Uterus (tissue), 4 donors: ENCODE results near the gene TSEN54. TPM values are rescaled to one million over a fixed set of nuclear protein-coding genes. Genes with fewer than 3 reads are reported as not detected.

Experiments used
- DNase-seq, 2 donors: peaks; one replicate each; pipeline ENCODE4 v3.0.0-alpha.2; 2019 to 2020
- H3K27ac ChIP-seq, 2 donors: fragments of 200-600 bp; sonication (generic); 1 replicate in 1 of 2; 2 replicates in 1 of 2; pipeline ENCODE4 v1.5.1; 2016 to 2018
- H3K27me3 ChIP-seq, 2 donors: fragments of 200-600 bp; sonication (generic); one replicate each; pipeline ENCODE4 v1.5.1; 2018 to 2019; ENCODE audit warnings: control low read depth in 1 of 2
- H3K36me3 ChIP-seq, 2 donors: fragments of 200-600 bp; sonication (generic); one replicate each; pipeline ENCODE4 v1.5.1; 2019; ENCODE audit warnings: control low read depth in 1 of 2
- H3K4me1 ChIP-seq, 2 donors: fragments of 200-600 bp; sonication (generic); one replicate each; pipeline ENCODE4 v1.5.1; 2018 to 2019; ENCODE audit warnings: control low read depth in 1 of 2
- H3K4me3 ChIP-seq, 2 donors: fragments of 200-600 bp; sonication (generic); 1 replicate in 1 of 2; 2 replicates in 1 of 2; pipeline ENCODE4 v1.5.1; 2018 to 2019; ENCODE audit warnings: mild to moderate bottlenecking in 1 of 2
- H3K9me3 ChIP-seq, 2 donors: fragments of 200-600 bp; sonication (generic); one replicate each; pipeline ENCODE4 v1.5.1; 2019; ENCODE audit warnings: control low read depth in 1 of 2
- CTCF ChIP-seq, 4 experiments: fragments of 200-600 bp in 2 of 4; fragments of 450-650 bp in 2 of 4; sonication (generic) in 2 of 4; IDR thresholded peaks; one replicate each; pipeline ENCODE4 v1.5.1; 2016 to 2019; ENCODE audit warnings: antibody characterized with exemption in 4 of 4, mild to moderate bottlenecking in 2 of 4, moderate library complexity in 1 of 4
- POLR2A ChIP-seq, 2 donors: fragments of 450-650 bp; IDR thresholded peaks; one replicate each; pipeline ENCODE4 v1.6.1; 2016; ENCODE audit warnings: antibody characterized with exemption in 2 of 2, mild to moderate bottlenecking in 1 of 2, moderate library complexity in 1 of 2
- intact Hi-C: fragments of 100-400 bp; cut with DNase I; formaldehyde crosslinking; loops from one replicate; pipeline ENCODE4 v1.15.1; 2023; ENCODE audit warnings: low total_unique reads
- total RNA-seq, 4 donors: library from RNA; depleted of rRNA in 3 of 4; stranded (reverse); fragments of >200 nt in 3 of 4; gene quantifications; one replicate each; pipeline versions ENCODE4 v1.1.0 to v1.2.4, GENCODE V29; 2014 to 2023
- donor health status: DM: yes; HTN: yes; CAD: no.

TSEN54 gene
- 100 to 1,000 TPM in 1 of 4 donors, 10 to 100 TPM in 3; 17.4 to 102 (median 20.6) TPM for total RNA-seq

GRCh38 chr17:75516255-75516618 lies at the start of gene TSEN54:
TSEN54 (plus strand) TSS chr17:75516528; CDS start chr17:75516561, 33 bp downstream.
- no peaks in the 10 kb centered on the region for H3K36me3 ChIP-seq
- no peaks in the 10 kb centered on the region for H3K9me3 ChIP-seq
- TF ChIP-seq CTCF (IDR thresholded peaks at IDR 0.05) (peak in 1 of 4 experiments; percentile 48), POLR2A (IDR thresholded peaks at IDR 0.05) (peak; percentile 27 to 57)
- peaks cover 7 to 22% of the 10 kb centered on the region in 2 donors for H3K4me1 ChIP-seq
- peak; percentile 92 to 94 for DNase-seq
- peak within 1 kb of the TSS; percentile 91 to 93 for H3K27ac ChIP-seq
- intact Hi-C loops: loop anchor here (5.0 kb wide), 2 partner anchors 89 to 229 kb away; partner anchors contain the start of gene SLC25A19
- no peaks in the 10 kb centered on the region for H3K27me3 ChIP-seq
- H3K4me3 ChIP-seq: peak within 1 kb of the TSS; percentile 66 to 85

GRCh38 chr17:75468291-75468754 lies 48.0 kb upstream of the TSEN54 start:
- Histone ChIP-seq H3K27me3 (no peaks in the 10 kb centered on the region), H3K9me3 (no peaks in the 10 kb centered on the region), H3K4me1 (no peaks in the 10 kb centered on the region), H3K27ac (no peak overlapping the region), H3K36me3 (no peaks in the 10 kb centered on the region), H3K4me3 (no peak overlapping the region)
- TF ChIP-seq CTCF (IDR thresholded peaks at IDR 0.05) (no peak), POLR2A (IDR thresholded peaks at IDR 0.05) (no peak)
- intact Hi-C loops: no loop called here
- DNase-seq: no peak

DNA sequence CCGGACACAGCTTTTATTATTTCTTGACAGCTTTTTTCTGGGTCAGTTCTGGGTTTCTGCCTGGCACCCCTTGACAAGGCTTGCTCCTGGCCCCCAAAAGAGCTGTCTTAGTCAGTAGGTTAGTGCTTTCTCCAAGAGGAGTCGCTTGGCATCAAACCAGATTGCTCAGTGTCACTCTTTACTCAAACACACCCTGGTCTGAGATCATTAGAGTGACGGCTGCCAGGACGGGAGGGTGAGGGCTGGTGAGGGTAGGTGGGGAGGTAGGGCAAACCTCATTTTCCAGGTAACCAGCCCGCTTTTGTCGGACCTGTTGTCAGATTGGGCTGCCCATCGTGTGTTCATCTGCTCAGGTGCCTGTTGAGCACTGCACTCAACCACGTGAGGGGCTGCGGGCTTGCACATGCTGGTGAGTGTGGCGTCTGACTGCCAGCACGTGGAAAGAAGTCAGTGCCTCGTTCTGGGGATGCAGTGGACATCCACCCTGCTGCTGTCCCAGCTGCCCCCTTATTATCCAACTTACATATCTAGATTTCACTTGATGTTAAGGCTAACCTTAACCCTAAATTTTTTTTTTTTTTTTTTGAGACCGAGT lies 47.5 kb upstream of the TSEN54 start:
- Histone ChIP-seq H3K9me3 (no peaks in the 10 kb centered on the region), H3K27ac (no peak overlapping the region), H3K27me3 (no peaks in the 10 kb centered on the region), H3K4me3 (no peak overlapping the region), H3K36me3 (no peaks in the 10 kb centered on the region), H3K4me1 (no peaks in the 10 kb centered on the region)
- no peak for TF ChIP-seq POLR2A (IDR thresholded peaks at IDR 0.05)
- DNase-seq: no peak
- intact Hi-C loops: no loop called here

DNA sequence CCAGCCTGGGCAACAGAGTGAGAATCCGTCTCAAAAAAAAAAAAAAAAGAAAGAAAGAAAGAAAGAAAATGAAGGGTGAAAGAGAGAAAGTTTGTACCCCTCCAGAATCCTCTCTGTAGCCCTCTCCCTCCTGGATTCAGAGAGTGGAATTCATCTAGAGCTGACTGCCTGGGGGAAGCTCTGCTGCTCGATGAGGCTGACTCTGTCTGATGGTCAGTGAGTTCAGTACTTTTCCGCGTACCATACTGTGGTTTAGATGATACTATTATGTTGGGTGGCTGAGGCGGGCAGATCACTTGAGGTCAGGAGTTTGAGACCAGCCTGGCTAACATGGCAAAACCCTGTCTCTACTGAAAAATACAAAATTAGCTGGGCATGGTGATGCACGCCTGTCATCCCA lies 45.1 kb upstream of the TSEN54 start:
- Histone ChIP-seq H3K4me3 (no peak overlapping the region), H3K4me1 (peaks cover 0 to 11% of the 10 kb centered on the region in 2 donors), H3K27me3 (no peaks in the 10 kb centered on the region), H3K27ac (no peak overlapping the region), H3K9me3 (no peaks in the 10 kb centered on the region), H3K36me3 (no peaks in the 10 kb centered on the region)
- no peak for DNase-seq
- intact Hi-C loops: no loop called here
- no peak for TF ChIP-seq CTCF (IDR thresholded peaks at IDR 0.05)
- no peak for TF ChIP-seq POLR2A (IDR thresholded peaks at IDR 0.05)

DNA sequence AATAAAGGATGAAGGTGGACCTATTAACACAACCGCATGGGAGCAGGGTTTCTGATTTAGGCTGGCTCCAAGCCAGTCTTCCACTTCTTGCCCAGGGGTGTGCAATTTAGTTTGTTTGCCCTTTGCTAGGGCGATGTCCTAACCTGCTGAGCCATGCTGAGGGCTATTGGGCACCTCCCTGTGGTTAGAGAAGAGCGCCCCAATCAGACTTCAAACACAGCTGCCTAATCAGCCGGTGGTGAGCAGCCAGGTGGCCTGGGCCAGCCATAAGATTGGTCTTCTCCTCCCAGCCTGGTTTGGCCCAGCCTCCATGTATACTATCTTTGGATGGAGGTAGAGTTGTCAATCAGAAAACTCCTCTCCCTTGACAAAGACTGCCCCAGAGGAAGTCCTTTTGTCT lies 44.2 kb upstream of the TSEN54 start:
- Histone ChIP-seq H3K9me3 (no peaks in the 10 kb centered on the region), H3K27me3 (no peaks in the 10 kb centered on the region), H3K27ac (no peak overlapping the region), H3K36me3 (no peaks in the 10 kb centered on the region), H3K4me3 (no peak overlapping the region), H3K4me1 (peaks cover 7 to 20% of the 10 kb centered on the region in 2 donors)
- DNase-seq: no peak
- TF ChIP-seq POLR2A (IDR thresholded peaks at IDR 0.05) (no peak), CTCF (IDR thresholded peaks at IDR 0.05) (no peak)
- intact Hi-C loops: no loop called here
